Endodermal cell (in vitro differentiated cells): ENCODE data around the gene GRIK4. TPM values are rescaled to one million over a fixed set of nuclear protein-coding genes. Genes with fewer than 3 reads are reported as not detected.
"Not testable (repeated sequence)": the region's sequence is repeated elsewhere in the genome, so short reads cannot be mapped to it uniquely, and the experiment has no call there.

Experiments used
- DNase-seq: peaks from one replicate; pipeline ENCODE4 v3.0.0-alpha.2; 2017
- H3K27ac ChIP-seq: 2 replicates; pipeline ENCODE4 v1.5.1; 2013; ENCODE audit warnings: mild to moderate bottlenecking, low read depth, low read length, moderate library complexity
- H3K27me3 ChIP-seq: 2 replicates; pipeline ENCODE4 v1.6.1; 2013; ENCODE audit warnings: mild to moderate bottlenecking, low read length, moderate library complexity; ENCODE audit not compliant: insufficient read depth, control insufficient read depth, poor library complexity, severe bottlenecking
- H3K36me3 ChIP-seq: 2 replicates; pipeline ENCODE4 v1.7.0; 2013; ENCODE audit warnings: mild to moderate bottlenecking, low read length, moderate library complexity; ENCODE audit not compliant: control insufficient read depth, insufficient read depth
- H3K4me1 ChIP-seq: one replicate; pipeline ENCODE4 v1.7.0; 2013; ENCODE audit warnings: low read length; ENCODE audit not compliant: control insufficient read depth, insufficient read depth
- H3K4me3 ChIP-seq: 2 replicates; pipeline ENCODE4 v1.5.1; 2013; ENCODE audit warnings: mild to moderate bottlenecking, low read length, moderate library complexity
- H3K9ac ChIP-seq: 2 replicates; pipeline ENCODE4 v1.6.1; 2013; ENCODE audit warnings: mild to moderate bottlenecking, low read length, moderate library complexity; ENCODE audit not compliant: poor library complexity, severe bottlenecking; ENCODE audit errors: extremely low read depth
- H3K9me3 ChIP-seq: 2 replicates; pipeline ENCODE4 v1.6.1; 2013; ENCODE audit warnings: mild to moderate bottlenecking, low read length, moderate library complexity; ENCODE audit not compliant: control insufficient read depth
- H3K27ac Mint-ChIP-seq: 2 replicates; pipeline ENCODE4 v1.8.0; 2020; ENCODE audit warnings: mixed read lengths
- H3K27me3 Mint-ChIP-seq: 2 replicates; pipeline ENCODE4 v1.8.0; 2021; ENCODE audit warnings: mild to moderate bottlenecking, mixed read lengths; ENCODE audit not compliant: insufficient read depth
- H3K36me3 Mint-ChIP-seq: 2 replicates; pipeline ENCODE4 v1.8.0; 2020; ENCODE audit warnings: low read depth, mixed read lengths
- H3K4me1 Mint-ChIP-seq: 2 replicates; pipeline ENCODE4 v1.8.0; 2020; ENCODE audit warnings: mixed read lengths
- H3K4me3 Mint-ChIP-seq: 2 replicates; pipeline ENCODE4 v1.8.0; 2020; ENCODE audit warnings: mild to moderate bottlenecking, moderate library complexity, mixed read lengths
- H3K9me3 Mint-ChIP-seq: 2 replicates; pipeline ENCODE4 v1.8.0; 2020; ENCODE audit warnings: mild to moderate bottlenecking, mixed read lengths
- WGBS, 2 experiments: methylation state at CpG; one replicate each; pipeline versions ENCODE4 v1.1.5 to v1.1.7; 2013; ENCODE audit warnings: missing lambda C conversion rate in 2 of 2, mixed read lengths in 1 of 2; ENCODE audit not compliant: insufficient coverage in 1 of 2, insufficient read length in 1 of 2; 5-methylcytosine and 5-hydroxymethylcytosine counted together
- total RNA-seq, 2 donors: library from RNA; stranded (reverse); fragmentation: NEBNext Ultra II Directional in 1 of 2; extraction: Animal tissue kit (Norgen Biotek cat#: 25700) in 1 of 2; gene quantifications; 2 replicates in 1 of 2; 3 replicates in 1 of 2; pipeline ENCODE4 v1.2.1, GENCODE V29; 2021
- TF ChIP-seq, protein P1 (sequence below): fragments of 200-600 bp; sonication (generic); conservative IDR thresholded peaks from 2 replicates; pipeline ENCODE4 v1.5.0; 2021; ENCODE audit warnings: antibody characterized with exemption, mild to moderate bottlenecking

Gene GRIK4
- total RNA-seq, 2 donors from 2014 or later: 1.7 to 3.5 TPM

DNA sequence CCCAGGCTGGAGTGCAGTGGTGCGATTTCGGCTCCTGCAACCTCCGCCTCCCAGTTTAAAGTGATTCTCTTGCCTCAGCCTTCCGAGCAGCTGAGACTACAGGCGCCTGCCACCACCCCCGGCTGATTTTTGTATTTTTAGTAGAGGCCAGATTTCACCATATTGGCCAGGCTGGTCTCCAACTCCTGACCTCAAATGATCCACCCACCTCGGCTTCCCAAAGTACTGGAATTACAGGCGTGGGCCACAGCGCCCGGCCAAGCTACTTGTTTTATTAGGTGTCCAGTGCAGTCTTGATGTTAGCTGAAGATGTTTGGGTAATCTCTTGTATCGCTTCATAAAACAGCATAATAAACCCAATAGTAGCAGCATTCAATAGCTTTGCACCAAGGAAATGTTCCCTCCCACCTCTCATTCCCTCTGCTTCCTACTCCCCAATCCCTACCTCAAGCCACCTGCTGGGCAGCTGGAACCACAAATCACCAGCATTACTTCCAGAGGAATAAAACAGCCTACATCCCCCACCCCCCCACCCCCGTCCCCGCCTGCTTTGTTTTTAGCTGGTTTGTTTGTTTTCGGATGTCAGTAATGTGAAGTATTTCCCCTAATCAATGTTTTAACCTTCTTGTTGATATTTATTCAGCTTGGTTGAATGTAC, 11.0 kb upstream of the GRIK4 start:
- H3K27ac ChIP-seq: no peak overlapping the region
- H3K9me3 Mint-ChIP-seq: no peaks in the 10 kb centered on the region
- no peaks in the 10 kb centered on the region for H3K27me3 Mint-ChIP-seq
- no peak overlapping the region for H3K4me3 ChIP-seq
- peaks cover 8% of the 10 kb centered on the region for H3K4me1 ChIP-seq
- TF ChIP-seq, protein P1, sequence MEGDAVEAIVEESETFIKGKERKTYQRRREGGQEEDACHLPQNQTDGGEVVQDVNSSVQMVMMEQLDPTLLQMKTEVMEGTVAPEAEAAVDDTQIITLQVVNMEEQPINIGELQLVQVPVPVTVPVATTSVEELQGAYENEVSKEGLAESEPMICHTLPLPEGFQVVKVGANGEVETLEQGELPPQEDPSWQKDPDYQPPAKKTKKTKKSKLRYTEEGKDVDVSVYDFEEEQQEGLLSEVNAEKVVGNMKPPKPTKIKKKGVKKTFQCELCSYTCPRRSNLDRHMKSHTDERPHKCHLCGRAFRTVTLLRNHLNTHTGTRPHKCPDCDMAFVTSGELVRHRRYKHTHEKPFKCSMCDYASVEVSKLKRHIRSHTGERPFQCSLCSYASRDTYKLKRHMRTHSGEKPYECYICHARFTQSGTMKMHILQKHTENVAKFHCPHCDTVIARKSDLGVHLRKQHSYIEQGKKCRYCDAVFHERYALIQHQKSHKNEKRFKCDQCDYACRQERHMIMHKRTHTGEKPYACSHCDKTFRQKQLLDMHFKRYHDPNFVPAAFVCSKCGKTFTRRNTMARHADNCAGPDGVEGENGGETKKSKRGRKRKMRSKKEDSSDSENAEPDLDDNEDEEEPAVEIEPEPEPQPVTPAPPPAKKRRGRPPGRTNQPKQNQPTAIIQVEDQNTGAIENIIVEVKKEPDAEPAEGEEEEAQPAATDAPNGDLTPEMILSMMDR: no peak
- H3K4me1 Mint-ChIP-seq: peaks cover 52% of the 10 kb centered on the region
- no peak overlapping the region for H3K4me3 Mint-ChIP-seq
- H3K9ac ChIP-seq: no peak overlapping the region
- H3K36me3 ChIP-seq: no peaks in the 10 kb centered on the region
- 80 to 92% methylated on average over 6 to 11 of the region's 14 CpGs for WGBS, 2 experiments
- no peak overlapping the region for H3K27ac Mint-ChIP-seq
- H3K36me3 Mint-ChIP-seq: no peaks in the 10 kb centered on the region
- peak; percentile 70 for DNase-seq
- no peaks in the 10 kb centered on the region for H3K27me3 ChIP-seq
- H3K9me3 ChIP-seq: no peaks in the 10 kb centered on the region

DNA sequence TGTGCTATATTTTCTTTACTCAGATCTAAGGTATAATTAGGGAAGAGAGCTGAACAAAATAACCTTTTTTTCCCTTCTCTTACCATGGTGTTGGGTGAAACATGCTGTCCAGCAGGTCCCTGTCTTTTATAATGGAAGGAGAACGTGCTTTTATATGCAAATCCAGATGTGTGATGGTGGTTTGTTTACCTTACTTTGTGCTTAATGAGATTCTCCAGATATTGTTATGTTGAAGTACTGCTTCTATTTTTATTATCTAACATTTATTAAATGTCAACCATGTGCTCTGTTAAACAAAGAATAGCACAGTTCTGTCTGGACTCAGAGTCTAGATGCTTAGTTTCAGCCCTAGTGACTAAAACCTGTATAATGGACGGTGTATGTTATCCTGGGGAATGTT, 10.1 kb upstream of the GRIK4 start:
- Mint-ChIP-seq H3K27me3 (peaks cover 3% of the 10 kb centered on the region), H3K4me3 (no peak overlapping the region), H3K36me3 (no peaks in the 10 kb centered on the region), H3K4me1 (peaks cover 43% of the 10 kb centered on the region), H3K9me3 (no peaks in the 10 kb centered on the region), H3K27ac (no peak overlapping the region)
- Histone ChIP-seq H3K4me1 (peaks cover 5% of the 10 kb centered on the region), H3K4me3 (no peak overlapping the region), H3K27ac (no peak overlapping the region), H3K9me3 (no peaks in the 10 kb centered on the region), H3K27me3 (no peaks in the 10 kb centered on the region), H3K36me3 (no peaks in the 10 kb centered on the region), H3K9ac (no peak overlapping the region)
- WGBS, 2 experiments: 50 to 70% methylated on average over 1 to 2 of the region's 2 CpGs
- TF ChIP-seq, protein P1: no peak
- DNase-seq: no peak

DNA sequence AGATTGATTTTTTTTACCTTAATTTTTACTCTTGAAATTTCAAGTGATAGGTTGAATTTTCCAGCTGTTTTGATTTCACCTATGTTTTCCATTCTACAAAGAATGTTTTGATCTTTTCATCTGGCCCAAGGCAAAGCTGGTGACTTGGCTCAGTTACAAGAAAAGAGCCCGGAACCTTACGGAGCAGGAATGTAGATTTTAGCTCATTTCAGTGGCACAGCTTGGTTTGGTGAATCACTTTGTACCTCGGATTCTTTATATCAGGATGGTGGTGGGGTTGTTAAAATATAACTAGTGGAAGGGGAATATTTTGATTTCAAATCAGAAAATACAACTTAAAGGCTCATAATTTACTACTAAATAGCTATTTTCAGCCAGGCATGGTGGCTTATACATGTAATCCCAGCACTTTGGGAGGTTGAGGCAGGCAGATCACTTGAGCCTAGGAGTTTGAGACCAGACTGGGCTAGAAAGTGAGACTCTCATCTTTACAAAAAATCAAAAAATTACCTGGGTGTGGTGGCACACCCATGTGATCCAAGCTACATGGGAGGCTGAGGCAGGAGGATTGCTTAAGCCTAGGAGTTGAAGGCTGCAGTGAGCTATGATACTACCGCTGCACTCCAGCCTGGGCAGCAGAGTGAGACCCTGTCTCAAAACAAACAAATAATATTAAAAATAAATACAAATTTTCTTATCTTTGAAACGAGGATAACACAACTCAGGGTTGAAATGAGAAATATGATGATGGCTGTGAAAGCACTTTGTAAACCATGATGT, 9.4 kb upstream of the GRIK4 start:
- Histone ChIP-seq H3K27me3 (no peaks in the 10 kb centered on the region), H3K27ac (no peak overlapping the region), H3K36me3 (no peaks in the 10 kb centered on the region), H3K4me1 (peaks cover 5% of the 10 kb centered on the region), H3K9me3 (no peaks in the 10 kb centered on the region), H3K4me3 (no peak overlapping the region), H3K9ac (no peak overlapping the region)
- H3K9me3 Mint-ChIP-seq: no peaks in the 10 kb centered on the region
- no peak overlapping the region for H3K27ac Mint-ChIP-seq
- TF ChIP-seq, protein P1: no peak
- no peaks in the 10 kb centered on the region for H3K36me3 Mint-ChIP-seq
- peaks cover 39% of the 10 kb centered on the region for H3K4me1 Mint-ChIP-seq
- H3K27me3 Mint-ChIP-seq: peaks cover 5% of the 10 kb centered on the region
- DNase-seq: no peak
- H3K4me3 Mint-ChIP-seq: no peak overlapping the region
- WGBS, 2 experiments: 95 to 97% methylated on average over 4 of the region's 5 CpGs

- not testable (repeated sequence) for H3K9me3 ChIP-seq, H3K27me3 Mint-ChIP-seq, H3K4me3 ChIP-seq, H3K4me1 ChIP-seq, H3K4me3 Mint-ChIP-seq, H3K36me3 ChIP-seq, H3K27me3 ChIP-seq, H3K9ac ChIP-seq, H3K27ac ChIP-seq, DNase-seq, H3K9me3 Mint-ChIP-seq, H3K36me3 Mint-ChIP-seq
- 20 to 67% methylated on average over 1 to 3 of the region's 3 CpGs for whole genome bisulfite sequencing, 2 experiments
- Mint-ChIP-seq H3K4me1 (peaks cover 33% of the 10 kb centered on the region), H3K27ac (peak overlapping the region; percentile 49)
Observed at GRCh38 chr11:120503529-120503928, 8.0 kb upstream of the GRIK4 start.
